ENCODE results near the gene SCGB1D4.

The SCGB1D4 gene

GRCh38 chr11:62273789-62274275 lies 25.0 kb downstream of the SCGB1D4 start:
- DNase-seq (ENCODE audit: low spot score): no peak

- DNase-seq (ENCODE audit: low spot score): no peak
These were observed 25.6 kb downstream of the SCGB1D4 start for GRCh38 chr11:62273284-62273683.

GRCh38 chr11:62269654-62270278 lies 29.1 kb downstream of the SCGB1D4 start, which contains the start of gene SCGB2A2:
Gene SCGB2A2 (plus strand): TSS chr11:62270158. CDS start chr11:62270217, 59 bp downstream.
- no peak for DNase-seq (ENCODE audit: low spot score)

- DNase-seq (ENCODE audit: low spot score): no peak
These were observed 31.3 kb downstream of the SCGB1D4 start for GRCh38 chr11:62267576-62267975.

GRCh38 chr11:62267050-62267449 lies 31.8 kb downstream of the SCGB1D4 start:
- no peak for DNase-seq (ENCODE audit: low spot score)

GRCh38 chr11:62266558-62266957 lies 32.3 kb downstream of the SCGB1D4 start:
- DNase-seq (ENCODE audit: low spot score): peak; percentile 18

- no peak for DNase-seq (ENCODE audit: low spot score)
These were observed 34.9 kb downstream of the SCGB1D4 start for GRCh38 chr11:62264004-62264403.

GRCh38 chr11:62260261-62260953 lies 38.5 kb downstream of the SCGB1D4 start:
- no peak for DNase-seq (ENCODE audit: low spot score)

- no peak for DNase-seq (ENCODE audit: low spot score)
These were observed 42.6 kb downstream of the SCGB1D4 start for GRCh38 chr11:62256281-62256680.

- DNase-seq (ENCODE audit: low spot score): no peak
These were observed 44.8 kb downstream of the SCGB1D4 start for GRCh38 chr11:62253999-62254542.

GRCh38 chr11:62251698-62252097 lies 47.2 kb downstream of the SCGB1D4 start:
- DNase-seq (ENCODE audit: low spot score): no peak
